ENCODE measurements around the gene EEF1G.
"Not testable (repeated sequence)": the region's sequence is repeated elsewhere in the genome, so short reads cannot be mapped to it uniquely, and the experiment has no call there.

The EEF1G gene

GRCh38 chr11:62573592-62574362 is at the start of gene EEF1G:
Gene EEF1G (minus strand): TSS chr11:62573891. CDS start chr11:62573842, 49 bp downstream.
- peak; percentile 100 for DNase-seq (ENCODE audit: low read depth, low spot score)

DNA sequence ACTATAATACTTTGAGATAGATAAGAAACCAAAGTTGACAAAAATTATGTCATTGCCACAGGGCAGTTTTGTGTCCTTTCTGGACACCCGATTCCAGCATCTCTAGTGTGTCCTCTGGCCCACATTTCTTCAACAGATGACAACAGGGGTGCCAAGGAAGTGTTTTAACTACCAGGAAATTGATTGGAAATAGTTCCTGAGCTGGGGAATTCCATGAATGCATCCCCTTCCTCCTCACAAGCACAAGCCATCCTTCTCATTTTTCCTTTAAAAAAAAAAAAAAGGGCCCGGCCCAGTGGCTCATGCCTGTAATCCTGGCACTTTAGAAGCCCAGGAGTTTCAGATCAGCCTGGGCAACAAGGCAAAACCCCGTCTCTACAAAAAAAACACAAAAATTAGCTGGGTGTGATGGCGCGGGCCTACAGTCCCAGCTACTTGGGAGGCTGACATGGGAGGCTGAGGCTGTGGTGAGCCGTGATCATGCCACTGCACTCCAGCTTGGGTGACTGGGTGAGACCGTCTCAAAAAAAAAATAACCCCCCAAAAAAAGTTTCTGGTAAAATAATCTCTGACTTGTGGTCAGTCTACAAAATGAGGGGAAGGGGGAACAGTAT is 48.9 kb upstream of the EEF1G start:
- DNase-seq (ENCODE audit: low read depth, low spot score) = no peak

- DNase-seq (ENCODE audit: low read depth, low spot score) = peak; percentile 95
Measured at GRCh38 chr11:62621567-62622470, 48.1 kb upstream of the EEF1G start, which contains the start of gene B3GAT3. Gene B3GAT3 (minus strand): TSS chr11:62621986. CDS start chr11:62621947, 39 bp downstream.

DNA sequence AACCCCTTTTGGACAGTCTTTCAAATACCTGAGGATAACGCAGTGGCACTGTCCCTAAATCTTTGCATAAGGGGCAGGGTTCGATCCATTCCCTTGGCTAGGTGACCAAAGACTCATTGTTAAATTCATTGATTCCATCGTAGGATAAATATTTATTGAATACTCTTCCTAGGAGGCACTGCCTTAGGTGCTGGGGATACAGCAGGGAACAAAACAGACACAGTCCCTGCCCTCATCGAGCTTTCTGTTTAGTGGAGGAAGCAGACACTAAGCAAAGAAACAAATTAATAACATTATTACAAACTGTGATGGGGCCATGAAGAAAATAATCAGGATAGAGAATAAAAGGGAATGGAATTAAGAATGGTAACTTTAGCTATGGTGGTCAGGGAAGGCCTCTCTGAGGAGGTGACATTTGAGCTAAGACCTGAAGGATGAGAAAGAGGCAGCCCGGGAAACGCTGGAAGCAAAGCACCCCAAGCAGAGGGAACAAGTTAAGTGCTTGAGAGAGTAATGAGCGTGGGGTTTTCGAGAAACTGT is 47.4 kb upstream of the EEF1G start:
- no peak for DNase-seq (ENCODE audit: low read depth, low spot score)

DNA sequence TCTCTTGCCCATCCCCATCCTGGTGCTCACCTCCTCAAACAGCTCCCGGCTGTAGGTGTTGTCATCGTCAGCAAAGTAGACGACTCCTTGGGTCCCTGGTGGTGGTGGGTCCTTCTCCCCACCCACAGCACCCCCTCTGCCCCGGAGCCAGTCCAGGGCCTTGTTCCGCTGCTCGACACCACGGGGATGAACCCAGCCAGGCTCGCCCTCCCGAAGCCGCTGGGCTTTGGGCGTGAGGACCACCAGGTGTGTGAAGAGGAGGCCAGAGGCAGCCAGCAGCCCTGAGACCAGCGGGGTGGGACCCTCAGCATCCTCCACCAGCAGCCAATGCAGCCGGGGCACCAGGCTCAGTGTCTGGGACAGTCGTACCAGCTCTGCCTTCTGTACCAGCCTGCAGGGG is 43.3 kb upstream of the EEF1G start:
- not testable (repeated sequence) for DNase-seq (ENCODE audit: low read depth, low spot score)

GRCh38 chr11:62615521-62615920 is 41.8 kb upstream of the EEF1G start:
- DNase-seq (ENCODE audit: low read depth, low spot score) = no peak

- DNase-seq (ENCODE audit: low read depth, low spot score) = no peak
Measured at GRCh38 chr11:62614275-62614674, 40.6 kb upstream of the EEF1G start.

GRCh38 chr11:62613291-62613778 is 39.6 kb upstream of the EEF1G start:
- DNase-seq (ENCODE audit: low read depth, low spot score) = no peak

DNA sequence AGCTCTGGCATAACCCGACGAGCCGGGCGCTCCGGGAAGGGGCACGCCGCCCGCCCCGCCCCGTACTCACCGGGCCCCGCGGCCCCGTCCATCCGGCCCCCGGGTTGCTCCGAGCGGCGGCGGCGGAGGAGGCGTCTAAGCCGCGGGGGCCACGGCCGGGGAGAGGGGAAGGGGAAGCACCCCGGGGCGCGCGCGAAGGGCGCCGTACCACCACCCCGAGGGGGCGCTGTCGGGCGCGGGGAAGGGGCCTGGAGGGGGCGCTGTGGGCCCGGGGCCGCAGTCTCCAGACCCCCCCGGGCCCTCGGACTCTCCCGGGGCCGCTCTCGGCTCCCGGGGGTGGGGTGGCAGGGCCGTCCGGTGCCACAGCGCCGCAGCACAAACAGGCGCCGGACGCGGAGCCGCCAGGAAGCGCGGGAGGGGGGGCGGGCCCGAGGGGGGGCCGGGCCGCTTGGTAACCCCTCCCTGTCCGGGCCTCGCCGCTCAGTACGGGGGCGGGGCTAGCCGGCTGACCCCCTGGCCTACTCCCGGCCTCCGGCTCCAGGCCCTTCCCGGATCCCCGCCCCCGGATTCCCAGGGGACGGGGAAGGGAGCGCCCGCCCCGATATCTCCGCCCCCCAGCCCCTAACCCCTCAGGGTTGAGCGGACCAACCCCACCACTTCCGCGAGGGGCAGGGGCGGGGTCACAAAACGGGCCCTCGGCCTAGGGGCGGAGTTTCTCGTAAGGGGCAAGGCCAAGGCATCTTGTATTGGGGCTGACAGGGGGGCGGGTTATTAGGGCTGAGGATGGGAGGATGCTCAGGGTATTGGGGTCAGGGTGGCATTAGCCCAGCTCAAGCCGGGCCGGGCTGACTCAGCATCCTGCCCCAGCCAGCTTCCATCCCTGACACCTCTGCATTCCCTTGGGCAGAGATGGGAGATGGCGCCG is 38.9 kb upstream of the EEF1G start, which contains the start of the genes EML3 and ROM1:
Gene EML3 (minus strand): TSS at position 410 of the 925 bp plus-strand sequence. CDS start 318 bp downstream, at position 92.
Gene ROM1 (plus strand): TSS at position 892 of the 925 bp plus-strand sequence. CDS start 25 bp downstream, at position 917.
- no peak for DNase-seq (ENCODE audit: low read depth, low spot score)

DNA sequence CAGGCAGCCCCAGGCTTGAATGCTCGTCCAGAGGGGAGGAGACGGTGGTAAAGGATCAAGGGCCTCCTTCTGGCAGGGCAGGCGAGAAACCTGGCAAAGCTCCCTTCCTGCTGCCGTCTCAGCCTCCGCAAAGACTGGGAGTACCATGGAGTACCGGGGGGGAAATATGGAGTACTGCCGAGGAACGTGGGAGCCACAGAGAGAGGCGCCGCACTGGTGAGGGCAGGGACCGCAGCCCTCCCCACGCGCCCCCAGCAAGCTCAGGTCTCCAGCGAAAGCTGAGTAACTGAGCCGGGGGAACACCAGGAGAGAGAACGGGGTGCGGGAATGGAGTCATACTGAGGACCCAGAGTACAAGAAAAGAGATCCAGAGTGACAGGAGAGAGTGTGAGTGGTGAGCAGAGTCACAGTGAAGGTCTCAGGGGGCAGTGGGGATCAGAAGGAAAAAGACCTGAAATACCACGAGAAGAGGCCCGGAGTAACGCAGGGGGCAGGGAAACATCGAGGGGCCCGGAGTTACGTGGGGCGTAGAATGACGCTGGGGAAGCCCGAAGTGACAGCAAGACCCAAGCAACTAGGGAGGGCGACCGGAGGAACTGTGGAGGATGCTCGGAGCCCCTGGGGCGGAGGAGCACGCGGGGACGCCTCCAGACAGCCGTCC is 38.1 kb upstream of the EEF1G start:
- DNase-seq (ENCODE audit: low read depth, low spot score) = no peak

DNA sequence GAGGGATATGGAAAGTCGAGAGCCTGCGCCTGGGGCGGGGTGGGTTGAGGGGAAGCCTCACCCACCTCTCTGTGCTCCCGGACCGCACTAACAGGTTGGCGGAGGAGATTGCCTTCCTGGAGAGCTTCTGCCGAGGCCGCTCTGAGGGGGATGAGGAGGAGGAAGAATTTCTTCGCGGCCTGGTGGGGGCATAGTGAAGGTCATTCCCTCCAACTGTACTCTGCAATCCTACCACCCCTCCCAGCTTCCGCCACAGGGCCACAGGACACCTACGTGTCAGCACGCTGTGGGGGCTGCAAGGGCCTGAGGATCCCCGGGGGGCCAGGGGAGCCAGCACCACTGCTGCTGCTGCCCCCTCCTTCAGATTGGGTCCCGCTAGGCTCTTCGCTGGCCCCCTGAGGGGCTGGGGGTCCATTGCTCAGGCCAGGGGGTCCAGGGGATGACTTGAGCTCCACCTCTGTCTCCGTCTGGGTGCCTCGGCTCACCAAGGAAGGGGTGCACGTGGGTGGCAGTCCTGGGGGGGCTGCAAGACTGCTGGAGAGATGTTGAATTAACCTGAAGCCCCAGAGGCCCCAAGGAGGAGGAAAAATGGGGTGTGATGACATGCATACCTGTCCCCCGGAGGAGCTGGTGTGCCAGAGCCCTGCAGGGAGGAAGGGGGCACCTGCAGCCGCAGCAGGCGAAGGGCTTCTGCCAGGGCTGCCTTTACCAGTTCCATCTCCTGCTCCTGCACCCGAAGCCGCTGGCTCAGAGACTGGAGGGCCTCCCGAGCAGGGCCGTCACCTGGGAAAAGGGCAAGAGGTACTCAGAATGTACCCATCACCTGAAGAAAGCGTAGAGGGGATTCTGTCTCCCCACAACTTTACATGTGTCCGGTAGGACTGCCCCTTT is 37.4 kb upstream of the EEF1G start:
- no peak for DNase-seq (ENCODE audit: low read depth, low spot score)

DNA sequence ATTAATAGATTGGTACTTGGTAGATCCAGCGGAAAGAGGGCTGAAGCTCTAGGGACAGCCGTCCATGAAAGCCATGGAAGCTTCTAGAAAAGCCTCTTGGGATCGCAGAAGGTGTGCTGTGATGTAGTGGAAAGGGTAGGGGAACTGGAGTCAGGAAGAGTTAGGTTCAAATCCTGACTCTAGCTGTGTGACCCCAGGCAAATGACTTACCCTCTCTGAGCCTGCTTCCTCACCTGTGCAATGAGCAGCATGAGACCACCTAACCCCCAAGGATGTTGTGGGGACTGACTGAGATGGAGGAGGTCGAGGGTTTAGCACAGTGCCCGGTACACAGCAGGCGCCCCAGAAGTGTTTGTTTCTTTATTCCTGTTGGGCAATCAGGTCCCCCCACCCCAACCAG is 36.7 kb upstream of the EEF1G start:
- no peak for DNase-seq (ENCODE audit: low read depth, low spot score)

DNA sequence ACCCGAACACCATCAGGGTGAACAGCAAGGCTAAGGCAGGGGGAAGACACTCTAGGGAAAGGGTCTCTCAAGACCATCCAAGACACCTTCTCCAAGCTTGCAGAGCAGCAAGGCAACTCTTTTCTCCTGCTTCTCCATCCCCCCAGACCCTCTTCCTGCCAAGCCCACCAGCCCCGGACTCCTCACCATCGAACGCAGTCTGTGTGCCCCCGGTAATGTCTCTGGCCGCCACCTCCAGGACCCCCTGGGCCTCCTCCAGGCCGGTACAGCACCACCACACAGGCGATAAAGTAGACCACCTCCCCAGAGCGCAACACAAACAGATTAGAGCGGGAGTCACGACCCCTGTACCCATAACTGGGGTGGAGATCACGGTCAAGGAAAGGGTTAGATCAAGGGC is 35.1 kb upstream of the EEF1G start:
- no peak for DNase-seq (ENCODE audit: low read depth, low spot score)

- DNase-seq (ENCODE audit: low read depth, low spot score) = no peak
Measured at GRCh38 chr11:62607714-62608113, 34.0 kb upstream of the EEF1G start.

DNA sequence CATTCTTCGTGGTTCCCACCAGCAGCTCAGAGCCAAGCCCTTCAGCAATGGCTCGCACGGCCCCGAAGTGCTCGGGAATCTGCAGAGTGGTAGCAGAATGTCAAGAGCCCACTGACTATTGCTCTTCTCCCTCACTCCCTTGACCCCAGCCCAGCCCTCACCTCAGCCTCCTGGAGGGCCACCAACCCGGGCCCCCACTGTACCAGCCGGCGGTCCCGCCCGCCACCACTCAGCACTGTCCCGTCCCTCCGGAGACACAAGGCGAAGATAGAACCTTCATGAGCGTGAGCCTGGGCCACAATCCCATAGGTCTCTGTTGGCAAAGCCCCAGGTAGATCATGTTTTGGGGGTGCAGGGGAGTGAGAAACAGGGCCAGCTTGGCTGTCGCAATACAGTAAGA is 32.2 kb upstream of the EEF1G start:
- no peak for DNase-seq (ENCODE audit: low read depth, low spot score)

- no peak for DNase-seq (ENCODE audit: low read depth, low spot score)
Measured at GRCh38 chr11:62605467-62605866, 31.8 kb upstream of the EEF1G start.

DNA sequence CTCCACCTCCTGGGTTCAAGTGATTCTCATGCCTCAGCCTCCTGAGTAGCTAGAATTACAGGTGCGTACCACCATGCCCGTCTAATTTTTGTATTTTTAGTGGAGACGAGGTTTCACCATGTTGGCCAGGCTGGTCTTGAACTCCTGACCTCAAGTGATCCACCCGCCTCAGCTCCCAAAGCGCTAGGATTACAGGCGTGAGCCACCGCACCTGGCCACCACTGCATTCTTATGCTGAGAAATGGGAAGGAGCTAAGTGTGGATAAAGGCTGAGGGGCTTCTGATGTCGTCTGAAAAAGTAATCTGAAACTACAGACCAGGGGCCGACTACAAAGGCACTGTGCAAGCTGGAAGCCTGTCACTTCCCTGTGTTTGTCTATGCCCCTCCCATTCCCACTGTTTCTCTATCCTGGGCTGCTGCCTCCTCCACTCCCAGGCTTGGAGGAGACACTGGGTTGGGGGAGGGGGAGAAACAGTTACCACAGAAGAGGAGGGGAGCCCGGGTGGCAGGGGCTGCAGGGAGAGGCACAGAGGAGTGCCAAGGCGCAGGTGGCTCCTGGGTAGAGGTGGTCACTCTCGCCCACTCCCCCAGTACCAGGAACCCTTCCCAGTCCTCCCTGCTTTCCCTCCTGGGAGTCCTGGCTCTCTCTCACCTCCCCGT is 30.9 kb upstream of the EEF1G start:
- DNase-seq (ENCODE audit: low read depth, low spot score) = no peak

GRCh38 chr11:62603776-62604299 is 30.1 kb upstream of the EEF1G start:
- DNase-seq (ENCODE audit: low read depth, low spot score) = no peak
